Epithelial cell of prostate (primary cell): ENCODE results near the gene PCNX3.
"Not testable (repeated sequence)": the region's sequence is repeated elsewhere in the genome, so short reads cannot be mapped to it uniquely, and the experiment has no call there.

ENCODE experiments used
- DNase-seq: peaks from one replicate; pipeline ENCODE4 v3.0.0-alpha.2; 2011; ENCODE audit warnings: low read depth, low spot score
- H3K27ac ChIP-seq: fragments of 450-650 bp; 2 replicates; pipeline ENCODE4 v1.5.1; 2017; ENCODE audit warnings: mild to moderate bottlenecking

Gene PCNX3

DNA sequence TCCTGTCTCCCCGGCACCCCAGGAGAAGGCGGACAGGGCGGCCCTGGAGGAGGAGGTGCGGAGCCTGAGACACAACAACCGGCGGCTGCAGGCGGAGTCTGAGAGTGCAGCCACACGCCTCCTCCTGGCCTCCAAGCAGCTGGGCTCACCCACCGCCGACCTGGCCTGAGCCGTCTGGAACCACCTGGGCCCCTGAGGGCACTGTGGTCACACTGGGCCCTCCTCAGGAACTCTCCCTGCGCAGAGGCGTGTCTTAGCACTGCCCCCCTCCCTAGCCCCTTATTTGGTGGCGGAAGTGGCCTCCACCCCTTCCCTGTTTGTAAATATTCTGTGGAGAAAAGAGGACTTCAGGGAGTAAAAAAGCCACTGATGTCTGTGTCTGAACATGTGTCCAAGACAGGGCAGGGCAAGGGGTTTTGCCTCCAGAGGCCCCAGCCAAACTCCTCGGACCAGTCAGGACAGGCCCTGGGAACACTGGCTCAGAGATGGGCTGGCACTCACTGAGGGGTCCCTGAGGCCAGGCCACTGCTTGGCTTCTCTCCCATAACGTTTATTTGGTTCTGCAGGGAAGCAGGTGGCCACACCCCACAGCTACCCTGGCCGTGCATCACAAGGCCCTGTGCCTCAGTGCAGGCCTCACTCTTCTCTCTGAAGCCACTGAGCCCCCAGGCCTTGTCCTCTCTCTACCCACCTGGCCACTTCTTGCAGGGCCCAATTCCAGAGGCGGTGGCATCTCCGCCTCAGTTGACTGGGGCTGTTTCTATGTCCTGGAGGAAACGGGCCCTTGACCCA is 35.2 kb downstream of the PCNX3 start:
- no peak for DNase-seq

DNA sequence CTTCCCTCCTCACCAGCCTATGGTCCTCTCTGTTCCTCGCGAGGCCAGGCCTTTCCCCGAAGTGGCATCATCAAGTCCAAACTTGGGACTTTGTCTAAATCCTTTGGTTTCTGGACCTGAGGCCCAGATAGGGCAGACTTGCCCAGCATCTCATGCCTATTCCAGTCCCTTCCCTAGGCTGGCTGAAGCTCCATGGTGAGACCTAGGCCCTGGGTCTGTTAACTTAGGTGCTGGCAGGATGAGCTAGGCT is 35.7 kb downstream of the PCNX3 start:
- H3K27ac ChIP-seq: peak overlapping the region; percentile 90

More for the DNA sequence above, 35.2 kb downstream of the PCNX3 start:
- peak overlapping the region; percentile 90 for H3K27ac ChIP-seq

DNA sequence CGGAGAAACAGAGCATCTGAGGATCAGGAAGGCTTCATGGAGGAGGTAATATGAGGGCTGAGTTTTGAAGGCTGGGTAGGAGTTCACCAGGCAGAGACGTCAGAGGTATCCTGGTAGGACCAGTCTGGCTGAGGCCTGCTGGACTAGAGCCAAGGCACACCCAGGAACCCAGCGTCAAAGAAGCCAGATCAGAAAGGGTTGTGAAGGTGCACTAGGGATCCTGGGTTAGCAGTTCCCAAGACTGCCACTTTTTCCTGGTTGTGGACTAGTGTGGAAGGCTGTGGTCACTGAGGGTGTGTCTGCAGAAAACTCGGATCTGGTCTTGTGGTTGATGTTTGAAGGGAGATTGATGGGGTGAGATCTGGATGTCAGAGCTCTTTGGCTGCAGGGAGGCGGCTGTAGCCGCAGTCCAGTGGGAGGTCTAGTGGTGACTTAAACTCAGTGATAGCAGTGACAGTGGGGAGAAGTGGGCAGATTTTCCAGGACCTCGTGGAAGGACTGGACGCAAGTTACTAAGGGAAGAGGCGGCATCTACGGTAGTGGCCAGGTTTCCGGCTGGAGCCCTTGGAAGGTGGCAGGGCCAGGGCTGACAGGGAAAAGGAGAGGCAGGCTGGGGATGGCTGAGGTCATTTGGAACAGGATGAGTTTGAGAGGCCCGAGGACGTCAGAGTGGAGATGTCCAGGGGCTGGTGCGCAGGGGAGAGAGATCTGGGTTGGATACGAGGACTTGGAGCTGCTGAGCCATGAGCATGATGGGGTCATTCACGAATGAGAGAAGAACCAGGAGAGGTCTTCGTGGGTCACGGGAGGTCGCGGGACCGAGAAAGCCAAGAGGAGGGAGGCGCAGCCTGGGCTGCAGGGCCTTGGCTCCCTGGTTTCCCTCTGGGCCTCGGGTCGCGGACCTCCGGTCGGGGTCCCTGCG is 36.3 kb downstream of the PCNX3 start:
- peak; percentile 63 for DNase-seq
- peak overlapping the region; percentile 90 for H3K27ac ChIP-seq

More for the DNA sequence above, 35.7 kb downstream of the PCNX3 start:
- DNase-seq: no peak

DNA sequence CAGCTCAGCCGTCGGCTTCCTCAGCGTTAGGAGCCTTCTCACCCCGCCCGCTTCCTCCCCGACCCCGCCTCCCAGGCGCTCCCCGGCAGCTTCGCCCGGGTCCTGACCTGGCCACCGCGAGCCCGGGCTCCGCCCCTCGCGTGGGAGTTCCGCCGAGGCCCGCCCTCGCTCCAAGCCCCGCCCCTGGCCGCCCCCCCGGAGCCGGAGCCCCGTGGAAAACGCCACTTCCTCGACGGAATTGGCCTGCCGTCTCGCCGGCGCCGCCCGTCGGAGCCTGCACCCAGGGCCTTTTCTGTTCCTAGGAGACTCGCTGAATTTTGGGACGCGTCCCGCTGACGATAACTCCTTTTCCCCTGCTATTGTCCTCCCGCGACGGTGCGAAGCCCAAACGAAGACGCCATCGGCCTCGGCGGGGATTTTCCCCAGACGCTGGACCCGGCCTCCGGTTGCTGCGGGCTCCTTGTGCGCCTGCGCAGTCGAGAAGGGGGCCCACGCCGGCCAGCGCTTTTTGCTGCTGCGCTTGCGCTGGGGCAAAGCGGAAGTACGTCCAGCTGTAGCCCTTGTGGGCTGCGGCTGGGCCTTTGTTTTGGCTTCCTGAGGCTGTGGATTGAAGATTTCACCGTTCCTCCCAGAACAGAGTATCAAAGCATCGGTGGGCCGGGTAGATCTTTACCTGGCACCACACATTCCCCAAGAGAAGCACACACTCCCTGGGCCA is 37.1 kb downstream of the PCNX3 start:
- H3K27ac ChIP-seq: peak overlapping the region; percentile 90
- DNase-seq: no peak

DNA sequence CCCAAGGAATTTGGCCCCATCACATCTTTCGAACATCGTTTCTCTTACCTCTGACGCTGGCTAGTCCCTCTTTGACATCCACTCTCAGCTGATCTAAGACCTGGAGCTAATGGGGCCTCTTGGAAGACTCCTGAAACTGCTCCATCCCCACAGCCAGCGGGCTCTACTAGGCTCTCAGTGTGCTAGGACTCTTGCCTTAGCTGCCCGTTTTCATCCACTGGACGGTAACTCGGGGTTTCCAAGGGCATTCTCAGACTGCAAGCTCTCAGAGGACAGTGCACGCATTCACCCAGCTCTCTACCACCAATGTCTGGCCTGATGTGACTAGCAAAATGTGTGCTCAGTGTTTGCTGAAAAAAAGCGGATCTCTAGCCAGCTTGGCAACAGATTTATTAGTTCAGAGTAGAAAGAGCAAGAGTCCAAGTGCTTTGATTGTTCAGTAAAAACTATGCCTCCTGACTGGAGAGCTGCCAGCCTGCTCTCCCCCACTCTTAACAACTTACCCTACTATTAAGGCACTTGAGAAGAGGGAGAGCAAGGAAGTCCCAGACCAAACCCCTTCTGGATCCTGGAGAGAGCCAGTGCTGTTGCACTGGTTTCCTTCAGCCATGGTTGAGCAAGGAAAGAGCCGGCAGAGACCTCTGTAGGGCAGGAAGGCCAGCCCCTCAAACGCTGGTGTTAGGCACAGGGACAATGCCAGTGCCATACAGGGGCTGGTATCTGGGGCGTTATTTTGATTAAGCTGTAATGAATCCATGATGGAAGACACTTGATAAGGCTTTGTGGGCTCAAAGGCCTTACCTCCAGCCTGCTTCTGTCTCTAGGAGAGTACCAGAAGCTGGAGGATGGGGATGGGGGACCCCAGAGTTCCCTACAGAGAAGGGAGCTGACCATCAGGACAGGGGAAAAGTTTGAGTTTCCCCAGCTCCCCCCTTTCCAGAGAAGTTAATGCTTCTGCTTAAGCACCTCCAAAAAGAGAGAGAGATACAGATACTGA is 38.0 kb downstream of the PCNX3 start:
- H3K27ac ChIP-seq: peak overlapping the region; percentile 90
- DNase-seq: no peak

DNA sequence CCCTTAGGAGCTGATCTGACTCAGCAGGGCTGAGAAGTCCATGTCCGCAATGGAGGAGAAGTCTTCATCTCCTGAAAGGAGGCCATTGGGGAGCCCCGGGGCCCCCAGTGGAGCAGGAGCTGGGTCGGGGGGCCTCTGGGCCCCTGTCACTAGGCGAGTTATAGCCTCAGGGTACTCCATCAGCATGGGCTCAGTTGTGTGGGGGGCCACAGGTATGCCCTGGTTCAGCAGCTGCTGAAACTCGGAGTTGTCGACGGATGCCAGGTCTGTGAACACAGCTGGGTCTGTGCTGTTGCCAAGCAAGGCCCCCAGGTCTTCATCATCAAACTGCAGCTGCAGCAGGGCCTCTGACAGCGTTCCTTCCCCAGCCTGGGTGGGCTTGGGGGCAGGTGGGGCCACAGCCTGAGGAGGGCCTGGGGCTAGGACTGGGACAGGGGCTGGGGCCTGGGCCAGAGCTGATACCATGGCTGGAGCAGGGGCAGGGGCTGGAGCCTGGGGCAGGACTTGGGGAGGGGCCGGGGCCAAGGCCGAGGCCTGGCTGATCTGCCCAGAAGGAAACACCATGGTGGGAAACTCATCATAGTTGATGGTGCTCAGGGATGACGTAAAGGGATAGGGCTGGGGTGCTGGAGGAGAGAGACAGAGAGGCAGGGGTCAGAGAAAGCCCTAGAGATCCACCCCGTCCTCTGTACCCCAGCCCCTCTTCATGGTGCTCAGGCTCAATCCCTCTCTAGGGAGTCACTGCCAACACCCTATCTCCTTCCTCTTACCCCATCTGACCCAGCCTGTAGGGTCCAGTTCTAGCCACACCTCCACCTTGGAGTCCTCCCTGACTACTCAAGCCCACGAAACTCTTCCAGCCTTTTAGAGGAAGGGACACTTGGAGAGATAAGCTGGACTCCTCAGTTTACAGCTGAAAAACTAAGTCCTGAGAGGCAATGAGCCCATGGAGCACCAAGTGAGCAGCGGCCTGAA is 39.1 kb downstream of the PCNX3 start:
- no peak overlapping the region for H3K27ac ChIP-seq
- DNase-seq: no peak

DNA sequence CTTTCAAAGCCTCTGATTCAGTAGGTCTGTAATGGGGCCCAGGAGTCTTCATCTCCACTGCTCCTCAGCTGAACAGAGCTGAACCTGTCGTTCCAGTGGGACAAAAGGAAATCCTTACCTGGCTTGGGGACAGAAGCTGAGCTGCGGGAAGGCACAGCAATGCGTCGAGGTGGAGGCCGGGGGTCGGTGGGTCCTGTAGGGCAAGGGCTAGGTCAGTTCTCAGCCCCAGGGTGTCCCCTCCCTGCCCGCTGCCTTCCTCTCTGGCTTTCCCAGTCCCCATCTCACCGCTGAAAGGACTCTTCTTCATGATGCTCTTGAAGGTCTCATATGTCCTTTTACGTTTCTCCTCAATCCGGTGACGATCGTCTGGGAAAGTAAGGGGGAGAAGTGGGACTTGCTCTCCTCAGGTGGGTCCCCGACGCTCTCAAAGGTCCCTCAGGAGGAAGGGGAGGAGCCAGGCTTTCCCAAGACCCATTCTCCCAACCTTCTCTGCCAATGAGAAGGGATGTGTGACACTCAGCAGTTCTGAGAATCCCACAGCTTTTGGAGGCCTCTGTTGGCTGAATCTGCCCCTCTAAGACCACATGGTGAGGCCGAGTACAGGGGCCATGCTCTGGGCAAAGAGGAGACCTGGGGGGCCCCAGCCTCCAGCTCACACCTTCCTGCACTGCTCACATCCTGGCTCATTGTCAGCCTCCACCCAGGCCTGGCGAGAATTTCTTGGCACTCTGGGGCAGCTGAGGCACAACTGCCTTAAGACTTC is 40.2 kb downstream of the PCNX3 start:
- DNase-seq: no peak
- no peak overlapping the region for H3K27ac ChIP-seq

DNA sequence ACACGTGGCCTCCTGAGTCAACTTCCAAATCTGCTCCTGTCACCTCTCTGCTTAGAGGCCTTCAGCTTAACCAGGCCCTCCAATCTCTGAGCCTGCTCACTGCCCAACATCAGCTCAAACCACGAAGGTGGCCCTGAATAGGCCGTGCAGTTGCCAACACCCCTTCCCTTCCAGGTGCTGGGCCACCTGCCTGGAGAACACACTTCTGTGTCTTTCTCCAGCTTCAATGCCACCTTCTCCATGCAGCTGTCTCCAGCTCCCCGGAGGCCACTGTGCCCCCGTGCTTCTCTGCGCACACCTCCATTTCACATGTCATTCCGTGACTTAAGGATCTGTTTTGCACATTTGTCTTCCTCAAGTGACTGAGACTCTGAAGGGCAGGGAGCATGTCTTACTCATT is 41.9 kb downstream of the PCNX3 start:
- DNase-seq: no peak
- H3K27ac ChIP-seq: no peak overlapping the region

DNA sequence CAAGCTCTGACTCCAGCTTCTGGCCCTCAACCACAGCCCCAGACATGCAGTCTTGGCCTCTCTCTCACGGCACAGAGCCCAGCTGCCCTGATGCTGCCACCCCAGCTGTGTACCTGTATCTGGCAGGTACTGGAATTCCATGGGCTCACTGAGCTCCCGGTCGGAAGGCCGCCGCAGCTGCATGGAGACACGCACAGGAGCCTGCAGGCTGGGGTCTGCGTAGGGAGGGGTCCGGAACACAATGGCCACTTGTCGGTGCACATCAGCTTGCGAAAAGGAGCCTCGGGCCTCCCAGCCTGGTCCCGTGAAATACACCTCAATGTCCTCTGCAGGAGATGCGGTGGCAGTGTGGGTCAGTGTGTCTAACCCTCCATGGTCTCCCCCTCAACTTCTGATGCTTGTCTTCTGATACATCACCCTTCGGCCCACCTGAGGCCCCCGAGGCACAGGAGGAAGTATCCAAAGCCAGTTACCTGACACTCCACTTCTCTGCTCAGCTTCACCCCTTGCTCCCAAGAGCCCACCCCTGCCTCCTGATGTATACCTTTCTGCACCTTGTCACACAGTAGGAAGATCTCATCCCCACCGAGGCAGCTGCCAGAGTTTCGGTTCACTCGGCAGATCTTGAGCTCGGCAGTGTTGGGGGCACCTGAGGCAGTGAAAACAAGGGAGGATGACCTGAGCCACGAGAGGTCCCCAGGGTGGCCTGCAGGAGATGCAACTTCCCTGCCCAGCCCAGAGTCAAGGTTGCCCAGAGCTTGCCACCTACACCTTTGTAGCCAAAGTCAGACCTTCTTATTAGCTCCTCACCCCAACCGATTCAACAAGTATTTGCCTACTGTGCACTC is 42.8 kb downstream of the PCNX3 start:
- no peak for DNase-seq
- no peak overlapping the region for H3K27ac ChIP-seq

DNA sequence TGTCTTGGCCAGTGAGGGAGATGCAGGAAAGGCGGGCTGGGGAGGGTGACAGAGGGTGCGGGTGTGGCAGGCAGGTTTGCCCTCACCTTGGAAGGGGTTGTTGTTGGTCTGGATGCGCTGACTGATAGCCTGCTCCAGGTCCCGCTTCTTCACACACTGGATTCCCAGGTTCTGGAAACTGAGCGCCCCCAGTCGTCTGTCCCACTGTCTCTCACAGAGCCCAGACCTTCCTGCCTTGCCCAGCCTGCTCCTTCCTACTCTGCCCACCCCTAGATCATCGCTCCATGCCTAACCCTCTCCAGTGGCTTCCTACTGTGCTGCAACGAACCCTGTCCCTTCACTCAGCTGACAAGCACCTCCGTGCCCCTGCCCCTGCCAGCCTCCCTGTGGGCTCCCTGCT is 44.5 kb downstream of the PCNX3 start:
- DNase-seq: no peak
- no peak overlapping the region for H3K27ac ChIP-seq

DNA sequence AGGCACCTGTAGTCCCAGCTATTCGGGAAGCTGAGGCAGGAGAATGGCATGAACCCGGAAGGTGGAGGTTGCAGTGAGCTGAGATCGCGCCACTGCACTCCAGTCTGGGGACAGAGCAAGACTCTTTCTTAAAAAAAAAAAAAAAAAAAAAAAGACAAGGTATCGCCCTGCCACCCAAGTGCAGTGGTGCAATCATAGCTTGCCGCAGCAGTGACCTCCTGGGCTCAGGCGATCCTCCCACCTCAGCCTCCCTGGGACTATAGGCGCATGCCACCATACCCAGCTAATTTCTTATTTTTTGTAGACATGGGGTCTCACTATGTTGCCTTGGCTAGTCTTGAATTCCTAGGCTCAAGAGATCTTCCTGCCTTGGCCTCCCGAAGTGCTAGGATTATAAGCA is 45.3 kb downstream of the PCNX3 start:
- not testable (repeated sequence) for DNase-seq, H3K27ac ChIP-seq

DNA sequence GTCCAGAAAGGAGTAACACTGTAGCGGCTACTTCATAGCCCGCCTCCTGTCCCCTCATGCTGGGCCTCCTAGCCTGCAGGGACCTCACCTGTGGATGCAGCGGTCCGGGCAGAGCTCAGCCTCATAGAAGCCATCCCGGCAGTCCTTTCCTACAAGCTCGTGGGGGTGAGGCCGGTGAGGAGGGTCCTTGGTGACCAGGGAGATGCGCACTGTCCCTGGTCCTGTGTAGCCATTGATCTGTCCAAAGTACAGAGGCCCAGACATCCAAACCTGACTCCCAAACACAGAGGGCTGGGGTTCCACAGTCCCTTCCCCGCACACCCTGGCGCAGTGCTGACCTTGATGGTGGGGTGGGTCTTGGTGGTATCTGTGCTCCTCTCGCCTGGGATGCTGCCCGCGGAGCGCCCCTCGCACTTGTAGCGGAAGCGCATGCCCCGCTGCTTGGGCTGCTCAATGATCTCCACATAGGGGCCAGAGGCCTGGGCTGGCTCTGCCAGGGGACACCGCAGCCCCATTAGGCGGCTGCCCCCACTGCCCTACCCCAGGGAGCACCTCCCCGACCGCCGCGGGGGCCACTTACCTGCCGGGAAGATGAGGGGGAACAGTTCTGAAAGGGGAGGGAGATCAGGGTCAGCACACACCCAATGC is 46.1 kb downstream of the PCNX3 start:
- no peak for DNase-seq
- H3K27ac ChIP-seq: peak overlapping the region; percentile 96

DNA sequence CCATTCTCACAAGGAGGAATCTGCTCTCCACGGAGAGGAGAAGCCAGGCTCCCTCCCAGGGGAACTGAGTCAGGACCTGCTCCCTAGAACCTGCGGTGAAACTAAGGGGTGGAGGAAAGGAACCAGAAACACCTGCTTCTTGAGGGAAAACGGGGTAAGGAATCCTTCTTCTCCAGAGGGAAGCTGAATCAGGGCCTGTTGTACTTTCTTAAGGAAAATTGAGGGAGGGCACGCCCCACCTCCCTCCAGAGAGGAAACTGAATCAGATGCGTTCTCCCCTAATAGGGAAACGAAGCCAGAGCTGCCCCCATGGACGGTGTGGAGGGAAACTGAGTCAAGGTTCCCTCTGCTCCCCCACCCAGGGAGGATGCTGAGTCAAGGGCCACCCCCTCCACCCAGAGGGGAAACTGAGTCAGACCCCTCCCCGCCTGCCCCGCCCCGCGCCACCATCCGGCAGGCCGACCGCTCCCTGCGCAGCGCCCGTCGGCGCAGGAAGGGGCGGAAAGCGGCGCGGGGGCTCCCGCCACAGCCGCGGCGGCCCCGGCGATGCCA is 46.7 kb downstream of the PCNX3 start:
- peak overlapping the region; percentile 96 for H3K27ac ChIP-seq
- DNase-seq: no peak

DNA sequence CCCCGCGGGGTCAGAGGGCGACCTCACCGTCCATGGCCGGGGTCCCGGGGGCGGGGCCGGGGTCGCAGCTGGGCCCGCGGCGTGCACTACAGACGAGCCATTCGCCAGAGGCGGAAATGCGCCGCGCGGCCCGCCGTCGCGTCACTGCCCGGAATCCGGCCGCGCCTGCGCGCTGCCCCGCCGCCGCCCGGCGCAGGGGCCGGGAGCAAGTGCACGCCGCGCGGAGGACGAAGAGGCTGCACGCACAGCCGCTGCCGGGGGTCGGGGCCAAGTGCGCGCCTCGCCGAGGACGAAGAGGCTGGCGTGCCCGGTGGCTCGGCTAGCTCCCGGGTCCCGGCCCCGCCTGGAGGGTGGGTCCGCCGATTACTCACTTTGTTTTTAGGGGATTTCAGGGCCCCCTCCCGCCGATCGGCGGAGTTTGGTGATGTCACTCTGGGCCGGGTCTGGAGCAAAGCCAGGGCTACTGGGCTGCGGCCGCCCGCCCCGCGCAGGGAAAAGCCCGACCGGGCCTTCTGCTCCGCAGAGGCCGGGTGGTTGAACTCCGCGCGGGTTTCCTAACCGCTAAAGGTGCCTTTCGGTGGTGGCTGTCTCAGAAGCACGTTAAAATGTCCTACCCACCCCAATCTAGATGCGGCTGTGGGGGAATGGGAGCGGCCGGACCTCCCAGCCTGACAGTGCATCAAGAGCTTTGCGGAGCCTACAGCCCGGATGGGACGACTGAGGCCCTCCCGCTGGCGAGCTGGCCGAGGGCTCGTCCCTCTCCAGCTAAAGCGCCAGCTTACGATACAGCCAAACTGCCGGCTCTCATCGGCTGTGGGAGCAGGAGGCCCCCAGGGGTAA is 47.4 kb downstream of the PCNX3 start, which contains the start of gene RELA:
RELA (minus strand) TSS at position 118 of the 840 bp plus-strand sequence; CDS start at position 34, 84 bp downstream.
- H3K27ac ChIP-seq: peak within 1 kb of the TSS; percentile 96
- peak; percentile 70 for DNase-seq

DNA sequence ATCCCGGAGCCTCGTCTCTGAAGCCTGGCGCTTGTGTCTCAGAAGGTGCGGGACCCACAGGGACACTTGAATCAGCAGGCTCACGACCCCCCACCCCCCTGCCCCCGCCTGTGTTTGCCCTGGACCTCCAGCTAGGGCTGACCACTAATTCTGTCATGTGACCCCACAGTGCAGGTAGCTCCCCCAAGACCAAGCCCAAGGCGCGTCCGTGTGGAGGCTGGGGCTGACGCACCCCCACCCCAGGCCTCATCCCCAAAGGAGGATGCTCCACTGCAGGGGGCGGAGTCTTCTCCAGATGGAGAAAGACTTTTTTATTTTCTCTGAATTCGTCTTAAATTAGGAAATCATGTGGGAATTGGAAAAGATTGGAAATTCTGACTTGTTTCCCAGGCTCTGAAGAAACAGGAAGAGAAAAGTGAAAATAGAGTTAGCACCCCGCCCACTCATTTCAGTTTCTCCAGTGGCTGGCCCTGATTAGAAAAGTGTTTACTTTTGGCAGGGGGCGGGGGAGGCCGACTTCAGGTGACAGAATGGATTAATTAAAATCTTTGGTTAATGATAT is 48.1 kb downstream of the PCNX3 start:
- DNase-seq: no peak
- H3K27ac ChIP-seq: peak overlapping the region; percentile 96
